Epithelial cell of esophagus (primary cell): ENCODE data around the gene TTC39C.

Experiments used
- DNase-seq: peaks from one replicate; pipeline ENCODE4 v3.0.0; 2010; ENCODE audit warnings: low read depth
- H3K4me3 ChIP-seq: 2 replicates; pipeline ENCODE4 v1.5.1; 2011; ENCODE audit warnings: mild to moderate bottlenecking, low read length, control low read depth
- TF ChIP-seq, protein P1 (sequence below): IDR thresholded peaks from 2 replicates; pipeline ENCODE4 v1.5.1; 2011; ENCODE audit warnings: low read depth, mild to moderate bottlenecking, low read length, control low read depth, inconsistent platforms; ENCODE audit not compliant: insufficient read depth; ENCODE audit errors: missing control alignments

The TTC39C gene

GRCh38 chr18:24035316-24035715, 20.8 kb downstream of the TTC39C start:
- no peak for DNase-seq
- no peak overlapping the region for H3K4me3 ChIP-seq
- TF ChIP-seq, protein P1, sequence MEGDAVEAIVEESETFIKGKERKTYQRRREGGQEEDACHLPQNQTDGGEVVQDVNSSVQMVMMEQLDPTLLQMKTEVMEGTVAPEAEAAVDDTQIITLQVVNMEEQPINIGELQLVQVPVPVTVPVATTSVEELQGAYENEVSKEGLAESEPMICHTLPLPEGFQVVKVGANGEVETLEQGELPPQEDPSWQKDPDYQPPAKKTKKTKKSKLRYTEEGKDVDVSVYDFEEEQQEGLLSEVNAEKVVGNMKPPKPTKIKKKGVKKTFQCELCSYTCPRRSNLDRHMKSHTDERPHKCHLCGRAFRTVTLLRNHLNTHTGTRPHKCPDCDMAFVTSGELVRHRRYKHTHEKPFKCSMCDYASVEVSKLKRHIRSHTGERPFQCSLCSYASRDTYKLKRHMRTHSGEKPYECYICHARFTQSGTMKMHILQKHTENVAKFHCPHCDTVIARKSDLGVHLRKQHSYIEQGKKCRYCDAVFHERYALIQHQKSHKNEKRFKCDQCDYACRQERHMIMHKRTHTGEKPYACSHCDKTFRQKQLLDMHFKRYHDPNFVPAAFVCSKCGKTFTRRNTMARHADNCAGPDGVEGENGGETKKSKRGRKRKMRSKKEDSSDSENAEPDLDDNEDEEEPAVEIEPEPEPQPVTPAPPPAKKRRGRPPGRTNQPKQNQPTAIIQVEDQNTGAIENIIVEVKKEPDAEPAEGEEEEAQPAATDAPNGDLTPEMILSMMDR, result no peak

- DNase-seq, result no peak
- H3K4me3 ChIP-seq, result no peak overlapping the region
Measured at GRCh38 chr18:24039671-24040070, 25.1 kb downstream of the TTC39C start.

DNA sequence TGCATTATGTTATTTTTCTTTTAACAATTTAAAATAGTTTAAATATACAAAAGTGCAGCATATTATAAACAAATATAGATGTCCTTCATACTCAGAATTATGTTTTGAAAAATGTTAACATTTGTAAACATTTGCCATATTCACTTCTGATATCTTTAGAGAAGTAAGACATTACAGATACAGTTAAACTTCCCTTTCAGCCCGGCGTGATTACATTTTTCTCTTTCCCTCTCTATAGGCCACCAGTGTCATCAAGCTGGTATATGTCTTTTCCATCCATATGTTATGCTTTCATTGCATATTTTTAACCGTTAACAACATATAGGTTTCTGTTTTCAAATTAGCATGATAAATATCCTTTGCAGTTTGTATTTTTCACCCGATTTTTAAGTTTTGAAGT, 27.1 kb downstream of the TTC39C start:
- TF ChIP-seq, protein P1, result no peak
- no peak overlapping the region for H3K4me3 ChIP-seq
- no peak for DNase-seq

More at GRCh38 chr18:24039671-24040070, 25.1 kb downstream of the TTC39C start:
- TF ChIP-seq, protein P1, result no peak

DNA sequence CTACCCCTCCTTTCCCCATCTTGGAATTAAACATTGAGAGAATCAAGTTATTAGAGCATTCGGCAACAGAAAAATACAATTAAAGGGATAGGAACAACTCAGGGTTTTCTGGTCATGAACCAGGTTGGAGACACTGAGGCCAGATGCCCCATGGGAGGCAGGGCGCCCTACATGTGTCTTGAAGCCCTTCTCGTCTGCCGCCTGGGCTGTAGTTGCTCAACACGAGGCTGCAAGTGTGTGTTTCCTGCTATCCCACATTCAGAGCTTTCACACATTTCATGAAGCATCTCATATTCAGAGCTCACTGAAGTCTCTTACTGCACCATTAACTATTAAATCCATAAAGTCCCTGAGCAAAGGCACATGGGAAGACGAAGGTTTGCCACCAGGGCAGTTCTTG, 28.8 kb downstream of the TTC39C start:
- H3K4me3 ChIP-seq, result no peak overlapping the region
- TF ChIP-seq, protein P1, result no peak
- DNase-seq, result no peak

- DNase-seq, result no peak
- TF ChIP-seq, protein P1, result no peak
- no peak overlapping the region for H3K4me3 ChIP-seq
Measured at GRCh38 chr18:24048261-24048660, 33.7 kb downstream of the TTC39C start.

- no peak for DNase-seq
- H3K4me3 ChIP-seq, result no peak overlapping the region
- TF ChIP-seq, protein P1, result no peak
Measured at GRCh38 chr18:24049142-24049541, 34.6 kb downstream of the TTC39C start.
